Thoracic aorta (tissue), 2 donors: ENCODE measurements around the gene HOXB4. TPM values are rescaled to one million over a fixed set of nuclear protein-coding genes. Genes with fewer than 3 reads are reported as not detected.

Experiments
- ATAC-seq: fragments of 150-250 bp; one replicate; pipeline ENCODE4 v1.8.0; 2017; ENCODE audit warnings: low read depth; ENCODE audit not compliant: insufficient number of reproducible peaks, low FRiP score
- DNase-seq: peaks from one replicate; pipeline ENCODE4 v3.0.0-alpha.2; 2020; ENCODE audit warnings: low spot score
- H3K27ac ChIP-seq, 2 donors: fragments of 200-600 bp; sonication (generic); 1 replicate in 1 of 2; 2 replicates in 1 of 2; pipeline ENCODE4 v1.5.1; 2016; ENCODE audit warnings: mild to moderate bottlenecking in 2 of 2, moderate library complexity in 2 of 2
- H3K27me3 ChIP-seq: fragments of 200-600 bp; sonication (generic); replicated peaks from 2 replicates; pipeline ENCODE4 v1.6.0; 2016; ENCODE audit warnings: mild to moderate bottlenecking; ENCODE audit not compliant: insufficient read depth
- H3K36me3 ChIP-seq: fragments of 200-600 bp; sonication (generic); one replicate; pipeline ENCODE4 v1.5.1; 2016
- H3K4me1 ChIP-seq, 2 donors: fragments of 200-600 bp; sonication (generic); 1 replicate in 1 of 2; 2 replicates in 1 of 2; pipeline versions ENCODE4 v1.5.1 to v1.6.0; 2016; ENCODE audit warnings: low read depth in 2 of 2, mild to moderate bottlenecking in 1 of 2; ENCODE audit not compliant: control insufficient read depth in 1 of 2
- H3K4me3 ChIP-seq: fragments of 200-600 bp; sonication (generic); 2 replicates; pipeline ENCODE4 v1.5.1; 2016; ENCODE audit warnings: mild to moderate bottlenecking
- H3K9me3 ChIP-seq: fragments of 200-600 bp; sonication (generic); 2 replicates; pipeline ENCODE4 v1.5.1; 2016
- CTCF ChIP-seq: fragments of 200-600 bp; sonication (generic); IDR thresholded peaks from one replicate; pipeline ENCODE4 v1.5.1; 2019; ENCODE audit warnings: antibody characterized with exemption
- total RNA-seq, 2 donors: library from RNA; depleted of rRNA; stranded (reverse); fragments of >200 nt; gene quantifications; one replicate each; pipeline versions ENCODE4 v1.1.0 to v1.2.3, GENCODE V29; 2016

The HOXB4 gene
- total RNA-seq, 2 donors from 2014 or later = 6.2 to 11.5 TPM

- Histone ChIP-seq H3K4me3 (peak overlapping the region; percentile 69), H3K4me1 (peaks cover 20 to 96% of the 10 kb centered on the region in 2 donors), H3K27ac (no peak overlapping the region), H3K27me3 (no peaks in the 10 kb centered on the region), H3K9me3 (no peaks in the 10 kb centered on the region), H3K36me3 (no peaks in the 10 kb centered on the region)
- DNase-seq = no peak
- ATAC-seq = no peak
- no peak for TF ChIP-seq CTCF
These were observed 13.1 kb downstream of the HOXB4 start for GRCh38 chr17:48565022-48565554.

DNA sequence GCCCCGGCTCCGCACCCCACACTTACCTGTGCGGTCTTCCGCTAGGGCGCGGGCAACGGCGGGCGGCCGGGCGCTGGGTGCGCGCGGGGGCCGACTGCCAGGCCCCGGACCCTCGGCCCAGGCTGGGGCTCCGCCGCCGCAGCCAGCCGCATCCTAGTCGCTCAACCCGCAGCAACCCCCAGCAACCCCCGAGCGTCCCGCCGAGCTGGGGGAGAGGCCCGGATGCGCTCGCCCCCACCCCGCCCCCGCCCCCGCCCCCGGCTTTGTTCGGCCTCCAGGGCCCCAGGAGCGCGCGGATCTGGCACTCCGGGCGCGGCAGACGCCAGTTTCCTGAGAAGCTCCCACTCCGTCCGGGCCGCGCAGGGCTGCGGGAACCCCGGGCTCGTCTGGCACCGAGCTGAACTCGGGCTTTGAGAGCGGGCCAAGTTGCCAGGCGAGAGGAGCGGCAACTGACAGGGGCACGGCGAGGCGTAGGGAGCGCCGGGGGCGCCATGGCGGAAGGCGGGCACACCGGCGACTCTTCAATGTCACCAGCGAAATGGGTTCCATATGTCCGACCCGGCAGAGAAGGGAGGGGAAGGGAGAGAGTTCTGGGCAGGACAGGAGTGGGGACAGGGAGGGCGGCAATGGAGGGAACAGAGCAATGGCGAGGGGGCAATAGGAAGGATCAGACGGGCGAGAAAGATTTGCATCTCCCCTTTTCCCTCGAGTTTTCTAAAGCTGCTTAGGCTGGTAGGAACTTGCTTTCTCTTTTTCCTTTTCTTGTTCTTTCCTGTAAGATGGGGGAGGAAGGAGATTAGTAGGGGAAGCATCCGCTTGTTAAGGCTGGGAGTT, 13.7 kb downstream of the HOXB4 start:
- no peaks in the 10 kb centered on the region for H3K36me3 ChIP-seq
- no peak for TF ChIP-seq CTCF
- ATAC-seq (no peak), DNase-seq (no peak)
- peak overlapping the region; percentile 69 for H3K4me3 ChIP-seq
- H3K4me1 ChIP-seq = peaks cover 17 to 96% of the 10 kb centered on the region in 2 donors
- peak overlapping the region in 1 of 2 donors; percentile 43 for H3K27ac ChIP-seq
- H3K9me3 ChIP-seq = no peaks in the 10 kb centered on the region
- no peaks in the 10 kb centered on the region for H3K27me3 ChIP-seq

DNA sequence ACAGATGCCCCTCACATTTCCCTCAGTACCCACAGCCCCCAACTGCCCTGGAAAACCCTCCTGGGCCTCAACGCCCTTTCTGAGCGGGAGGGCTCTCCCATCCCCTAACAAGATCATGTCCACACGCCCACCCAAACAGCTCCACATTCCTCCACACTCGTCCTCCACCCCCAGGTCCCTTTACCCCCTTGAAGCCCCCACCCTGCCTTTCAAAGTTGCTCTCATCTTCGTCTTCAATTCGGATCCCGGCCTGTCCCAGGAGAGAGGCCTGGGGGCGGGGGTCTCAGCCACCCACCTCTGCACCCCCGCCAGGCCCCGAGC, 14.3 kb downstream of the HOXB4 start:
- ATAC-seq = no peak
- no peak for TF ChIP-seq CTCF
- H3K27ac ChIP-seq = peak overlapping the region in 1 of 2 donors; percentile 42

GRCh38 chr17:48563385-48563838, 14.7 kb downstream of the HOXB4 start:
- DNase-seq (no peak), ATAC-seq (no peak)
- peak overlapping the region; percentile 69 for H3K4me3 ChIP-seq
- no peak for TF ChIP-seq CTCF
- peaks cover 14 to 96% of the 10 kb centered on the region in 2 donors for H3K4me1 ChIP-seq
- no peaks in the 10 kb centered on the region for H3K9me3 ChIP-seq
- peak overlapping the region in 1 of 2 donors; percentile 42 for H3K27ac ChIP-seq
- H3K36me3 ChIP-seq = no peaks in the 10 kb centered on the region
- no peaks in the 10 kb centered on the region for H3K27me3 ChIP-seq

More for the DNA sequence above, 14.3 kb downstream of the HOXB4 start:
- H3K27me3 ChIP-seq = no peaks in the 10 kb centered on the region
- no peaks in the 10 kb centered on the region for H3K9me3 ChIP-seq
- peak overlapping the region; percentile 69 for H3K4me3 ChIP-seq
- DNase-seq = no peak
- H3K4me1 ChIP-seq = peaks cover 14 to 96% of the 10 kb centered on the region in 2 donors
- H3K36me3 ChIP-seq = no peaks in the 10 kb centered on the region

DNA sequence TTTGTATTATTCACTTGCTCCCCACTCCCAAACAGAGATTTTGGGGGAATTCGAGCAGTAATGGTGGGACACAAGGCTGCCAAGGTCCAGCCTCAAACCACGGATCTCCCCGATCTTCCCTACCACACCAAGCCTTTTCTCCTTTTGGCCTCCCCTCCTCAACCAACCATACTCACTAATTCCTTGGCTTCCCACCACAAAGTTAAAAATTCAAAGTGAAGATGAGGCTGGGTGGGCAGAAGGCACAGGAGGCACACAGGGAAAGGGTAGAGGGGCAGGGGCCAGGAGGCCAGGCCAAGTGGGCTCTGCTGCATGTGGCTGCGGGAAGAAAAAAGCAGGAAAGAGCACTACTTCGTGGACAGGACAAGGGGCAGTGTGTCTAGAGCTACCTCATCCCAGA, 15.2 kb downstream of the HOXB4 start:
- Histone ChIP-seq H3K36me3 (no peaks in the 10 kb centered on the region), H3K4me1 (peaks cover 16 to 96% of the 10 kb centered on the region in 2 donors), H3K27me3 (no peaks in the 10 kb centered on the region), H3K4me3 (no peak overlapping the region), H3K27ac (peak overlapping the region in 1 of 2 donors; percentile 13), H3K9me3 (no peaks in the 10 kb centered on the region)
- no peak for TF ChIP-seq CTCF
- DNase-seq (no peak), ATAC-seq (no peak)
